ENCODE measurements around the gene PGR.

The PGR gene

GRCh38 chr11:101129203-101129943 lies at the start of gene PGR:
Gene PGR, minus strand, starts transcription at chr11:101129813. Its CDS starts 743 bp downstream, at chr11:101129070.
- no peak for DNase-seq (ENCODE audit: low read depth in 3 of 3)

DNA sequence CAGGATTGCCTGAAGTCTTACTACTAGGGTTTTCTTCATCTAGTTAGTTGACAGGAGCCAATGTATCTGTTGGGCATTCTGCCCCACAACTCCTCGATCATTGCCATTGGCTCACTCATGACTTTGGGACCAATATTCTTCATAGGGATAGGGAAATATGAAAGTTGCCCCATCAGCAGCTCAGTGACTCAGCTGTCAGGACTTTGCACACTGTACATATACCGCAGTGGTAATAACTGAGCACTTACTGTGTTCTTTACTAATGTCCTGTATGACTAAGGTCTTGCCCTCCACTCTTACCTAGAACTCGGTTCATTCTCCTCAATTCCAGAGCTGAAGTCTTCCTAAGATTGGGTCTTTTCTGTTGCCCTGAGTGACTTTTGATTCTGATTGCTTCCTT lies 46.8 kb upstream of the PGR start:
- no peak for DNase-seq (ENCODE audit: low read depth in 3 of 3)

DNA sequence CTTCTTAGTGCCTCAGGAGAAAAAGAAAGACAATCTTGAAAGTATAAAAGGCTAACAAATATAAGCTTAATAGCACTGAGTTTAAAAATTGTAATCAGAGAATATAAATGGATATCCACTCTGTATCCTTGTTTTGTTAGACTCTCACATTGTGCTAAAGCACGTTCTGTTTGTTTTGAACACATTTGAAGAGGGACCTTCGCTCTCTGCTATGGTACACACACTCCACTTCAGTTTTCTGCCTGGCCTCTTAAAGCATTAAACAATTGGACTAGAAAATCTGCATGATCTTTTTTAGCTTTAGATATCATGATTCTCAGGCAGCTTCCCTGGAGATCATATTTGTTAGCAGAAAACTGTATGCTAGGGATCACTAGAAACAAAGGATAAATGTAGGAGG lies 40.3 kb upstream of the PGR start:
- DNase-seq (ENCODE audit: low read depth in 3 of 3), result no peak

DNA sequence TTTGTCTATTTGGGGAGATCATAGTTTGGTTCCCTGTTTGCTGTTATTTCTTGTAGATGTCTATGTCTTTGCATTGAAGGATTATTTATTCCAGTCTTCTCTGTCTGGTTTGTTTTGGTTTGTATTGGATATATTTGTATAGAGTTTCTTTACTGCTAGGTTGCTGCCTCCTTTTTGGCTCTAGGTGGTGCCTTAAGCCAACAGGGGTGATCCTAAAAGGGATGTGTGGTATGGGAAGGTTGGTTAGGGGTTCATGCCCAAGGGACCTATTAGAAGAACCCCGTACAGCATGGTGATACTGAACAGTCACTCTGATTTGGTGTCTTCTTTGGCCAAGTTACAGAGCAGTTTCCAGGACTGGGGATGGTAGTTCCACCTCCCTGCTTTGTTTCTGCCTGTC lies 36.4 kb upstream of the PGR start:
- no peak for DNase-seq (ENCODE audit: low read depth in 3 of 3)

DNA sequence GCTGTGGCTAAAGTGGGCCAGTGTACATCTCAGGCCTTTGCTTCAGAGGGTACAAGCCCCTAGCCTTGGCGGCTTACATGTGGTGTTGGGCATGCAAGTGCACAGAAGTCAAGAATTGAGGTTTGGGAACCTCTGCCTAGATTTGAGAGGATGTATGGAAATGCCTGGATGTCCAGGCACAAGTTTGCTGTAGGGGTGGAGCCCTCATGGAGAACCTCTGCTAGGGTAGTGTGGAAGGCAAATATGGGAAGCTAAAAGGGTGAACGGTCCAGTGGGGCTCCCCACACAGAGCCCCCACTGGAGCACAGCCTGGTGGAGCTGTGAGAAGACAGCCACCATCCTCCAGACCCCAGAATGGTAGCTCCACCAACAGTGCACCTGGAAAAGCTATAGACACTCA lies 28.5 kb upstream of the PGR start:
- no peak for DNase-seq (ENCODE audit: low read depth in 3 of 3)

DNA sequence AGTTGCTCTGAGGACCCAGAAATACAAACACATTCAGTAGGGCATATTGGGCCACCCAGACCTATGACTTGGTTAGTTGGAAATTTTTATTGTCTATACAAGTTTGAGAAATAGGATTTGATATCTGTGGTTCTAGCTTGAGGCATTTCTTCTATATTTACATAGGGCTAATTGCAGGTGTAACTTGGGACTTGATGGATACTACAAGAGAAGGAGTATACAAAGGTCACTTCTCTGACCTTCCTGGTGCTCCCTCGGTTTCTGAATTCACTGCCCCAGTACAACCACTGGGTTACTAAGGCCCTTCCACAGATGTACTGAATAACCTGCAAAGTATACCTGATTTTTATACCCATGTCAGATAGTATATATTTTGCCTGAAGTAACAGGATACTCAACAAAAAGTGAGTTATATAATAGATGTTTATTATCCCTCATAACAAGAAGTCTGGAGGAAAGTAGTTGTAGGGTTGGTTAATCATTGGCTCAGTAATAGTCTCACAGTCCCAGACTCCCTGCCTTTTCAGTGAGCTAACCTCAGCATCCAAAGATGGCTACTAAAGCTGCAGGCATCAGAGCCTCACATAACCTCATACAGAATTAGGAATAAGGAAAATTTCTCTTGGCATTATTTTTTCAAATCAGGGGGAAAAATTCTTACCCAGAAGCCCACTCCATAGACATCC lies 8.8 kb upstream of the PGR start:
- DNase-seq (ENCODE audit: low read depth in 3 of 3), result no peak

- DNase-seq (ENCODE audit: low read depth in 3 of 3), result no peak
These were observed 3.6 kb upstream of the PGR start for GRCh38 chr11:101133190-101133589.

GRCh38 chr11:101128571-101129202 lies 926 bp downstream of the PGR start:
- DNase-seq (ENCODE audit: low read depth in 3 of 3), result no peak

- no peak for DNase-seq (ENCODE audit: low read depth in 3 of 3)
These were observed 1.7 kb downstream of the PGR start for GRCh38 chr11:101127699-101128570.

GRCh38 chr11:101127197-101127698 lies 2.4 kb downstream of the PGR start:
- no peak for DNase-seq (ENCODE audit: low read depth in 3 of 3)

- no peak for DNase-seq (ENCODE audit: low read depth in 3 of 3)
These were observed 2.9 kb downstream of the PGR start for GRCh38 chr11:101126551-101127196.

- no peak for DNase-seq (ENCODE audit: low read depth in 3 of 3)
These were observed 13.9 kb downstream of the PGR start for GRCh38 chr11:101115671-101116160.

GRCh38 chr11:101113540-101113939 lies 16.1 kb downstream of the PGR start:
- DNase-seq (ENCODE audit: low read depth in 3 of 3), result no peak

DNA sequence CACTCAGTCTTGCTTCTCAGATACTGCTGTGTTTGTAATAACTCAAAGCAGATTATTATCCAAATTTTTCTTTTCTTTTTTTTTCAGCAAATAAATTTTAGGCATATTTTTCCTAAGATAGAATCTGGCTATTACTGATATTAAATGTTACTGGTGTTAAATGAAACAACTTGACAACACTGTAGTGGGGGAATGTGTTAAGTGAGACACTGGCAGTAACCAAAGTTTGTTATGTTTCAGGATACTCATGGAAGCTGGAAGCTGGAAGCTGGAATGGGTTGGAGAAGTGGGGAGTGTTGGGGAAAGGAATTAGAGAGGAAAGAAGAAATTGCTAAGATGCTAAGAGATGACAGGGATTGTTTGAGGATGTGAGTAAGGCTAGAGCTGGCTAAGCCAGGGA lies 24.9 kb downstream of the PGR start:
- DNase-seq (ENCODE audit: low read depth in 3 of 3), result no peak

GRCh38 chr11:101103433-101103832 lies 26.2 kb downstream of the PGR start:
- no peak for DNase-seq (ENCODE audit: low read depth in 3 of 3)

DNA sequence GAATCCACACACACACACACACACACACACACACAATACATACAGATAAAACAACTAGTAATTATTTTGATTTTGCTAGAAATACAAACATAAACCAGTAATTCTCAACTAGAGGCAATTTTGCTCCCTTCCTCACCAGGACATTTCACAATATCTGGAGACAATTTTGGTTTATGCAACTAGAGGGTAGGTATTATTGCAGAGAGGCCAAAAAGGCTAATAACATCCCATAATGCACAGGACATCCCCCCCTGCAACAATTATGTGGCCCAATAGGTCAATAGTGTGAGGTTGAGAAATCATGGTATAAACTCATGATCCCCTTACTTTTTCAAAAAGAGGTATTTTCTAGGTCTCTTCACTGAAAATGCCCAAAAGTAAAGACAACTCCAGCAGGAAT lies 29.0 kb downstream of the PGR start:
- no peak for DNase-seq (ENCODE audit: low read depth in 3 of 3)

DNA sequence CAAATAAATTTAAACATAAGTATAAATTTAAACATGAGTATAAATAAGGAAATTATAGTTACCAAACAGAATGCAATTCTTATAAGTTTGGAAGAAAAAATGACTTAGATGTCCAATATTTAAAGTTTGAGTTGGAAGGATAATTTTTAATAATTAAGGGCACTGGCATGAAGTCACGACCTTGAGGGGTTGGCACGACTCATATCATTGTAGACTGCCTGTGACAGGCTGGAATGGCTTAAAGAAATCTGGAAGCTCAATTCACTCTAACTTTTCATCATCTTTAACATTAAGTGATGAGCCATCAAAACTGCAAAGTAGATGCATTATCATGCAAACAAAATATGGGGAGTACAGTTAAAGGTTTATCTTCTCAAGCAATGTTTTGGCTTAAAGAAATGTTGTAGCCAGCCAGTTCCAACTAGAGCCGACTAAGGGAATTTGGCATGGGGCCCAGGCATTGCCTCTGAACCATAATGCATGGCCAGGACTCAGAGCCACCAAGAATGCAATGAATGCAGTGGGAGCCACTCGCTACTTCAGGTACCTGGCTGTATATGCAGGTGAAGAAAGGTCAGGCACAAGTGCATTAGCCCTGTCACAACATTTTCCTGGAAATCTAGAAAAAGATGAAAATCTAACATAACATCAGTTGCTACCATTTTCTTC lies 33.4 kb downstream of the PGR start:
- DNase-seq (ENCODE audit: low read depth in 3 of 3), result no peak

DNA sequence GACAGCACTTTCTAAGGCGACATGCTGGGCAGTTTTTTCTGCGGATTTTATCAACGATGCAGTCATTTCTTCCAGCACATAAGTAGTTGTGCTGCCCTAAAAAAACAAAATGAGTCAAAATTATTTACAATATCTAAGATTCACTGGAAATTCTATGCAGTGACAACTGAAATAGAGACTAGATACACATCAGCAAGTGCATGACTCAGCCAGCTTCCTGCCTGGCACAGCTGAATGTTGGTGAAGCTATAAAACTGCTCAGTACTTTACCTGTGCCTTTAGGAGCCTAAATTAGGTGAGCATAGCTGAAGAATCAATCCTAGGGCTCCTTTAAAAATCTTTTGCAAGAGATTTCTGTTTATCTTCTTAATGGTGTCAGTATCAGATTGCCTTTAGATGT lies 37.8 kb downstream of the PGR start:
- DNase-seq (ENCODE audit: low read depth in 3 of 3), result no peak

DNA sequence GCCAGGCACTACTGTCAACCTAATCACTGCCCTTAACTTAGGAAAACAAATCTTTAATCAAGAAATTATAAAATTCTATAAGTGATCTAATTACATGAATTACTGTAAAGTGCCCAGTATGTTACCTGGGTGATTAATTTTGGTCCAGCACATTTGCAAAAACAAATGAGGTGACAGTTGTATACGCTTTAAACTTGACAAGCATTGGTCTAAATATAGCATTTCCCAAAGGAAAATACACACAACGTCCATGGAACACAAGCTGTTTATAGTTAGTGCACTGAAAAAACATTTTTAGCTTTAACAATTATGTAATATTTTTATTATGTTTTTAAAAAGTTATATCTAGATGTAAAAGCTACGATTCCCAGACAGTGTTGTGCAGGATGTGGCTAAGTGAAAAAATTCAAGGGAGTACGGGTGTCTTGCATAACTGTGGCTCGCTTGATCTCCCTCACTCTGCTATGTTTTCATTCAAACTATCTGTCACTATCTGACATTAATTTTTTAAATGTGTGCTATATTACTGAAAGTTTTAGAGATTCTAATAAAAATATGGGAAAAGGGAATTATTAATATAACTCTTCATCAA lies 38.8 kb downstream of the PGR start:
- DNase-seq (ENCODE audit: low read depth in 3 of 3), result no peak

DNA sequence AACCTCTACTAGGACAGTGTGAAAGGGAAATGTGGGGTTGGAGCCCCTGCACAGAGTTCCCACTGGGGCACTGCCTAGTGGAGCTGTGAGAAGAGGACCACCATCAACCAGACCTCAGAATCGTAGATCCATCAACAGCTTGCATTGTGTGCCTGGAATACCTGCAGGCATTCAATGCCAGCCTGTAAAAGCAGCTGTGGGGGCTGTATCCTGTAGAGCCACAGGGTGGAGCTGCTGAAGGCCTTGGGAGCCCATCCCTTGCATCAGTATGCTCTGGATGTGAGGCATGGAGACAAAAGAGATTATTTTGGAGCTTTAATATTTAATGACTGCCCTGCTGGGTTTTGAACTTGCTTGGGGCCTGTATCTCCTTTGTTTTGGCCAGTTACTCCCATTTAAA lies 46.3 kb downstream of the PGR start:
- no peak for DNase-seq (ENCODE audit: low read depth in 3 of 3)

All from stimulated activated CD4-positive, alpha-beta T cell treated with anti-CD3 and anti-CD28 coated beads, TNF-alpha, amount 100 ng/mL, for 24 hours (primary cell).